Activated CD4-positive, CD25-positive, alpha-beta regulatory T cell treated with anti-CD3 and anti-CD28 coated beads, Interleukin-2, amount 50 U/mL, for 24 hours (primary cell): Measurements from ENCODE around the gene CCDC9.
"Not testable (repeated sequence)": the region's sequence is repeated elsewhere in the genome, so short reads cannot be mapped to it uniquely, and the experiment has no call there.

Experiments
- ATAC-seq, 2 donors: fragments of 150-1000 bp; cut with Tn5 transposase; one replicate each; pipeline ENCODE4 v1.10.0; 2021; ENCODE audit warnings: mild to moderate bottlenecking in 1 of 2, moderate library complexity in 1 of 2

CCDC9 gene

GRCh38 chr19:47232422-47233211 is 23.7 kb upstream of the CCDC9 start:
- no peak for ATAC-seq

- ATAC-seq = no peak
Observed at GRCh38 chr19:47236072-47236675, 20.2 kb upstream of the CCDC9 start.

GRCh38 chr19:47239152-47239551 is 17.2 kb upstream of the CCDC9 start:
- no peak for ATAC-seq

GRCh38 chr19:47239610-47240296 is 16.6 kb upstream of the CCDC9 start:
- ATAC-seq = peak; percentile 2 to 4

GRCh38 chr19:47240556-47240955 is 15.8 kb upstream of the CCDC9 start:
- ATAC-seq = no peak

- ATAC-seq = peak; percentile 46 to 58
Observed at GRCh38 chr19:47240996-47241918, 15.1 kb upstream of the CCDC9 start.

DNA sequence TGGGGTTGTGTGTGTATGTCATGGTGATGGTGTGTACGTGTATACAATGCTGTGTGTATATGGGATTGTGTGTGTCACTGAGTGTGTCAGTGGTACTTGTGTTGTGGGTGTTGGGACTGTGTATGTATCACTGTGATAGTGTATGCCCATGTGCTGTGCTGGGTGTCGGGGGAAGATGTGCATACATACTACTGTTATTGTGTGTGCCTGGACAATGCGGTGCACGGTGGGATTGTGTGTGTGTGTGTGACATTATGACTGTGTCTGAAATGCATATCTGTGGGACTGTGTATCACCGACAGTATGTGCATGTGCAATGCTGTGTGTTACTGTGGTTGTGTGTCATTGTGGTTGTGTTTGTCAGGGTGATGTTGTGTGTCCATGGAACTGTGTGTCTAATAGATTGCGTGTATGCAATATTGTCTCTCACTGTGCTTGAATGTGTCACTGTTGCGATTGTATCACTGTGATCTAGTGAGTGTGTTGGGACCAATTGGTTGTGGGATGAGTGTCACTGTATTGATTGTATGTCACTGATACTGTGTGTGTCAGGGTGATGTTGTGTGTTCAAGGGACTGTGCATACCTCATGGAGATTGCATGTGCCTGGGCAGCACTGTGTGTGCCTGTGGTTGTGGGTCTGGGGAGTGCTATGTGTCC is 14.3 kb upstream of the CCDC9 start:
- no peak for ATAC-seq

DNA sequence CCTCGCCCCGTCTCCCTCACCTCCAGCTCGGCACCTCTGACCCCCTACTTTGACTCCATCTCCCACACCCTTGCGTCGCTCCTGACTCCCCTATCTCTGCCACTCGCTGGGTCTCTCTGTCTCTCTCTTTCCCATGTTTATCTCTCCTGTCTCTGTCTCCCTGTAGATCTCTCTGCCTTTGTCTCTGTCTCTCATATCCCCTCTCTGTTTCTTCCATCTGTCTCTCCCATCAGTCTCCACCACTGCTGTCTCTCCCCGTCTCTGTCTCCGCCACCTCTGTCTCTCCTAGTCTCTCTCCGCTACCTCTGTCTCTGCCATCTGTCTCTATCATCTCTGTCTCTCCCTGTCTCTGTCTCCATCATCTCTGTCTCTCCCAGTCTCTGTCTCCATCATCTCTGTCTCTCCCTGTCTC is 13.0 kb upstream of the CCDC9 start:
- ATAC-seq = peak in 1 of 2 donors; percentile 3

DNA sequence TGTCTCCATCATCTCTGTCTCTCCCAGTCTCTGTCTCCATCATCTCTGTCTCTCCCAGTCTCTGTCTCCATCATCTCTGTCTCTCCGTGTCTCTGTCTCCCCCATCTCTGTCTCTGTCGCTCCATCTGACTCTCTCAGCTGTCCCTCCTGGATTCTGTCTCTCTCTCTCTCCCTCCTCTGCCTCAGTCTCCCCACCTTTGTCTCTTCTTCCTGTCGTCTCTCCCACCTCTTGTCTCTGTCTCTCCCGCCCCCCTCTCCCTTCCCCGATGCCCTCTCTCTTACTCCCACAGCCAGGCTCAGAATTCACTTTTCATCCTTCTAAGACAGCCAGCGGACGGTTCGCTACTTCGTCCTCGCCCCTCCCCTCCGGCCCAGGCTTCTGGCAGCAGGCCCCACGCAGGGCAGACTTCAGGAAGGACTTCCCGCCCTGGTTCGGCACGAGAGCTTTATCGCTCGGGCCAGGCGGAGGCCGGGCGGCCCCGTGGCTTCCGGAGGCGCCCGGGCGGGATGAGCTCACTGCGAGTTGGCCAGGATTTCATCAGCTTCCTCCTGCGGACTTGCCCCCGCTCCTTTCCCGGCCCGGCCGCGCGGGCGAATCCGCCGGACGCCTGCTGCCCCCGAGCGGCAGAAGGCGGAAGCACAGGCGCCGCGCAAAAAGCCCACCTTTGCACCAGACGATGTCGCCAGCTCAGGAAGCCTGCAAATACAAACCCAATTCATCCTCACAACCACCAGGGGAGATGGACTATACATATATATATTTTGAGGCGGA is 12.4 kb upstream of the CCDC9 start:
- peak; percentile 82 to 84 for ATAC-seq

DNA sequence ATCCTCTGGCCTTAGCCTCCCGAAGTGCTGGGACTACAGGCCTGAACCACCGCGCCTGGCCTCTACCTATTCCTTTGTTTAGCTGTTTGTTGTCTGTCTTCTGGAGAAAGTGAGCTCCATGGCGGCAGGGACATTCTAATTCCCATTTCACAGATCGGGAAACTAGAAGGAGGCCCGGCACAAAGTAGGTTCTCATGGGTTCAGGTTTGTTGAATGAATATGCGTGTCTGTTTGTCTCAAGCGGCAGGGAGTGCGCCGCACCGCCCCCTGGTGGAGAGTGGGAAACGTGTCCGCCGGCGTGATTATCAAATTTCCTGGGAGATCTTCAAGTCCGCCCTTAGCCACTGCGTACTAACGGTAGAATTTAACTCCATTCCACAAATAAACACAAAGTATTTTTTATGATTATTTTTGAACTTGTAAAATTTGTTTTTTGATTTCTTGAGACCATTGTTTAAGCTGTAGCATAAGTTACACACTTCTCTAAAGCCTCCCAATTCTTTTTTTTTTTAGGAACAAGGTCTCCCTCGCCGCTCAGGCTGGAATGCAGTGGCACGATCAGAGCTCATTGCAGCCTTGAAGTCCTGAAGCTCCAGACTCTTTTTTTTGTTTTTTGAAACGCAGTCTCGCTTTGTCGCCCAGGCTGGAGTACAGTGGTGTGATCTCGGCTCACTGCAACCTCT is 8.9 kb upstream of the CCDC9 start:
- ATAC-seq = no peak

DNA sequence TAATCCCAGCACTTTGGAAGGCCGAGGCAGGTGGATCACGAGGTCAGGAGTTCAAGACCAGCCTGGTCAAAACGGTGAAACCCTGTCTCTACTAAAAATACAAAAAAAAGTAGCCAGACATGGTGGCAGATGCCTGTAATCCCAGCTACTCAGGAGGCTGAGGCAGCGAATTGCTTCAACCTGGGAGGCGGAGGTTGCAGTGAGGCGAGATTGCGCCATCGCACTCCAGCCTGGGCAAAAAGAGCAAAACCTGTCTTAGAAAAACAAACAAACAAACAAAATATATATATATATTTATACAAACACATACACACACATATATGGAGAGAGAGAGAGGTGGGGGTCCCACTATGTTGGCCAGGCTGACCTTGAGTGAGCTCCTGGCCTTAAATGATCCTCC is 3.3 kb upstream of the CCDC9 start:
- ATAC-seq = not testable (repeated sequence)

DNA sequence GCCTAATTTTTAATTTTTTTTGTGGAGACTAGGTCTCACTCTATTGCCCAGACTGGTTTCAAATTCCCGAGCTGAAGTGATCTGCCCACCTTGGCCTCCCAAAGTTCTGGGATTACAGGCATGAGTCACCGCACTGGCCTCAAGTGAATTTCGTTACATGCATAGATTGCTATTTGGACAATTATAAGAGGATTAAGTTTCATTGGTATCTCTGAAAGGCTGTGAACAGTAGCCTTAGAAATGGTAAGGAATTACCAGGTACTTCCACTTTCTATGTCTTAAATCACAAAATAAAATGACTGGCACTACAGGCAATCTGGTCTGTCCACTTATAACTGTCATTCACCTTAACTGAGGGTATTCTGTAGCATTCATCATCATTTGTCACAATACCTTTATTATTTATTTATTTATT is 2.9 kb upstream of the CCDC9 start:
- ATAC-seq = no peak

GRCh38 chr19:47253970-47254369 is 2.4 kb upstream of the CCDC9 start:
- ATAC-seq = no peak

- ATAC-seq = peak; percentile 82 to 83
Observed at GRCh38 chr19:47256693-47257410, 527 bp downstream of the CCDC9 start.

- no peak for ATAC-seq
Observed at GRCh38 chr19:47257411-47258169, 1.3 kb downstream of the CCDC9 start.

DNA sequence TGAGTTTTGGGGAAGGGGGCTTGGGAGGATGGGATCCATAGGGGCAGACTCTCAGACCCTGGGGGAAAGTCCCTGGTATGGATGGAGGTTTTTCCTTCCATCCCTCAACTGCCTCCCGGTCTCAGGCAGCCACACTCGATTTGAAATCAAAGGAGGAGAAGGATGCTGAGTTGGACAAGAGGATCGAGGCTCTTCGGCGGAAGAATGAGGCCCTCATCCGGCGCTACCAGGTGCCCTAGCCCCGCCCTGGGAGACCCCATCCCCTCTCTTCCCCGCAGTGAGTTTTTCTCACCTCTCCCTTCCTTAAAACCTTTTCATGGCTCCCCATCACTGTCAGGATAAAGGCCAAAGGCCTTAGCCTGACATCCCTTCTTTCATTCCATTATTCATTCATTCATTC is 2.1 kb downstream of the CCDC9 start:
- ATAC-seq = no peak

GRCh38 chr19:47258895-47259555 is 2.7 kb downstream of the CCDC9 start:
- no peak for ATAC-seq

DNA sequence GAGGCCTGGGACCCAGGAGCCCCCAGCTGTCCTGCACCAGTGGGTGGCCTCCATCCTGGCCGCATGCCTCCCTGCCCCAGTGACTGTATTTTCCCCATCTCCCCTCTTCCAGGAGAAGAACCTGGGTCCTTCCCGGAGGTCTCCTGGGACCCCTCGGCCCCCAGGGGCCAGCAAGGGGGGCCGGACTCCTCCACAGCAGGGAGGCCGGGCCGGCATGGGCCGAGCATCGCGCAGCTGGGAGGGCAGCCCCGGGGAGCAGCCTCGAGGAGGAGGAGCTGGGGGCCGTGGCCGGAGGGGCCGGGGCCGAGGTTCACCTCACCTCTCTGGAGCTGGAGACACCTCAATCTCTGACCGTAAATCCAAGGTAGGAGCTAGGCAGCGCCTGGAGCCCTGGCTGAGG is 4.2 kb downstream of the CCDC9 start:
- no peak for ATAC-seq
